GM19468 (cell line): ENCODE data around the gene PLEKHA5.

Source experiments
- ATAC-seq: cut with Tn5 transposase; IDR thresholded peaks from one replicate; pipeline ENCODE4 v1.9.1; 2021; ENCODE audit warnings: mild to moderate bottlenecking, moderate library complexity, moderate number of reproducible peaks; ENCODE audit not compliant: unreplicated experiment; ENCODE audit errors: extremely low read depth

PLEKHA5 gene

GRCh38 chr12:19260135-19260534 is 130.6 kb downstream of the PLEKHA5 start:
- no peak for ATAC-seq

- ATAC-seq: no peak
Measured at GRCh38 chr12:19261773-19262172, 132.2 kb downstream of the PLEKHA5 start.

GRCh38 chr12:19263672-19264071 is 134.1 kb downstream of the PLEKHA5 start:
- no peak for ATAC-seq

- no peak for ATAC-seq
Measured at GRCh38 chr12:19273482-19274330, 144.2 kb downstream of the PLEKHA5 start.

- ATAC-seq: no peak
Measured at GRCh38 chr12:19276767-19277166, 147.2 kb downstream of the PLEKHA5 start.

GRCh38 chr12:19277711-19278110 is 148.2 kb downstream of the PLEKHA5 start:
- no peak for ATAC-seq

- ATAC-seq: no peak
Measured at GRCh38 chr12:19278407-19278806, 148.9 kb downstream of the PLEKHA5 start.

GRCh38 chr12:19282133-19282699 is 152.7 kb downstream of the PLEKHA5 start:
- ATAC-seq: no peak

GRCh38 chr12:19284658-19285057 is 155.1 kb downstream of the PLEKHA5 start:
- no peak for ATAC-seq

- ATAC-seq: no peak
Measured at GRCh38 chr12:19285793-19286448, 156.4 kb downstream of the PLEKHA5 start.

- no peak for ATAC-seq
Measured at GRCh38 chr12:19287302-19287701, 157.8 kb downstream of the PLEKHA5 start.

- no peak for ATAC-seq
Measured at GRCh38 chr12:19288161-19288560, 158.6 kb downstream of the PLEKHA5 start.

GRCh38 chr12:19288603-19289244 is 159.2 kb downstream of the PLEKHA5 start:
- no peak for ATAC-seq

GRCh38 chr12:19298836-19299605 is 169.5 kb downstream of the PLEKHA5 start:
- no peak for ATAC-seq

- ATAC-seq: no peak
Measured at GRCh38 chr12:19299765-19300164, 170.2 kb downstream of the PLEKHA5 start.

GRCh38 chr12:19301223-19301622 is 171.7 kb downstream of the PLEKHA5 start:
- ATAC-seq: no peak

- ATAC-seq: no peak
Measured at GRCh38 chr12:19301688-19302087, 172.2 kb downstream of the PLEKHA5 start.

- ATAC-seq: no peak
Measured at GRCh38 chr12:19302100-19302640, 172.6 kb downstream of the PLEKHA5 start.

- ATAC-seq: no peak
Measured at GRCh38 chr12:19303496-19303895, 174.0 kb downstream of the PLEKHA5 start.
